Measurements from ENCODE around the gene TMEM38B. TPM values are rescaled to one million over a fixed set of nuclear protein-coding genes. Genes with fewer than 3 reads are reported as not detected.

Gene TMEM38B
- total RNA-seq, 1 experiment from 2014 or later: 22.6 TPM

DNA sequence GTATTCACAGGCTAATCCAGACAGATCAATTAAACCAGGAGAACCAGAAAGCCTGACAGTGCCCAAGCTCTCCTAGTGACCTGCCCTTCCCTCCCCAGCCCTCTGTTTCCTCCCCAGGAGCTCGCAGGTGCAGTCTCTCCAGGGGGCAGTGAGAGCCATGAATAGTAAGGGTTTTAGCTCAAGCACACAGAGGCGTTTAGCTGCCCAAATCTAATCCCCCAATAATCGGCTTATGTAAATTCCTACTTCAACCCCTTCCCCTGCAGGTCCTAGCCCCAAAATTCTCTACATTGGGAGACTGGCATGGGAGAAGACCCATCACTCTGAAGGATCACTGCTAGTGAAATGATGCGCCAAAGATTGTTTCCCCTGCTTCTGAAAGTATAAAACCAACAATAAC lies 42.5 kb upstream of the TMEM38B start:
- Histone ChIP-seq H3K36me3 (ENCODE audit: insufficient read depth, low read length, poor library complexity, severe bottlenecking) (no peaks in the 10 kb centered on the region), H3K4me1 (ENCODE audit: insufficient read depth, low read length, poor library complexity, severe bottlenecking) (no peaks in the 10 kb centered on the region), H3K27me3 (replicated peaks; ENCODE audit: insufficient read depth, low read depth, low read length, poor library complexity) (peaks cover 19% of the 10 kb centered on the region), H3K9me3 (ENCODE audit: low read depth, low read length, poor library complexity, severe bottlenecking) (no peaks in the 10 kb centered on the region), H3K4me3 (ENCODE audit: low read depth, low read length, poor library complexity, severe bottlenecking) (no peak overlapping the region), H3K27ac (ENCODE audit: low read depth, low read length, poor library complexity, severe bottlenecking) (no peak overlapping the region)
- no peak for DNase-seq (ENCODE audit: low spot score)
- ChIA-PET POLR2A (ENCODE audit: low non-redundant PET) (no interaction called here), CTCF (no interaction called here)
- intact Hi-C loops (cut with micrococcal nuclease; ENCODE audit: unreplicated experiment): no loop called here
- BruUV-seq (replicated peaks): no TSS peak
- TF ChIP-seq EZH2 (IDR thresholded peaks at IDR 0.05; ENCODE audit: borderline replicate concordance, low read depth, low read length, poor library complexity, severe bottlenecking) (no peak), CTCF (conservative IDR thresholded peaks at IDR 0.05; ENCODE audit: low read depth, low read length) (no peak)

DNA sequence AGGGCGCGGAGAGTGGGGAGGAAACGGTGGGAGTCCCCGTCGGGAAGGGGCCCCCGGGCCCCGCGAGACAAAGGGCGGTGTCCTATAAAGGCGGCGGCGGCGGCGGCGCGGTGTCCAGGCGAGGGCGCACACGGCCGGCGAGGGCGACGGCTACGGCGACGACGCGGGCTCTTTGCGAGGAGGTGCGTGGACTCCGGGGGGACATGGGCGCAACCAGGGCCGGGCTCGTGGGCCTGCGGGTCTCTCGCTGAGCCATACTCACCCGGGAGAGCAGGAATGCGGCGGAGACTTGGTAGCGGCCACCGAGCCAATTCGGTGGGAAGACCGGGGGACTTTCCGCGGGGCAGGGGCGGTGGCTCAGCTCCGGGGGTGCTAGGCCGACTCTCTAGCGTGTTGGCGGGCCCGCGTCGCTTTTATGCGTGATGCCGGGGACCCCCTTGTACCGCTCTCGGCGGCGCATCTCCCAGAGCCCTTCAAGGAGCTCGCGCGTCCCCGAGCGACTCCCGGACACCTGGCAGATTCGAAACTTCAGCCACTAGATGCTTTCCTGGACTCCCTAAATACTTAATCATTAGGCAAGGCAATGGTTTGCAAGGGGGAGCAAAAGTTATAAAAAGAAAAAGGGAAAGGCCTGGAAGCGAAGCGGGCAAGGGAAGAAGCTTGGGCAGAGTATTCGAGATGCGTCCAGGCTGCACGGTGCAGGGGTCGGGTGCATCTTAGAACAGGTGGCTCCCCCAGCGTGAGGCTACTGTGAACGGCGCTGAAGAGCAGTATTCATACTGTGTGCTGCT lies 38.0 kb upstream of the TMEM38B start:
- BruUV-seq (replicated peaks): no TSS peak

GRCh38 chr9:105658351-105658750 lies 36.0 kb upstream of the TMEM38B start:
- Histone ChIP-seq H3K4me1 (ENCODE audit: insufficient read depth, low read length, poor library complexity, severe bottlenecking) (no peaks in the 10 kb centered on the region), H3K27me3 (replicated peaks; ENCODE audit: insufficient read depth, low read depth, low read length, poor library complexity) (peaks cover 29% of the 10 kb centered on the region), H3K9me3 (ENCODE audit: low read depth, low read length, poor library complexity, severe bottlenecking) (no peaks in the 10 kb centered on the region), H3K27ac (ENCODE audit: low read depth, low read length, poor library complexity, severe bottlenecking) (no peak overlapping the region), H3K36me3 (ENCODE audit: insufficient read depth, low read length, poor library complexity, severe bottlenecking) (no peaks in the 10 kb centered on the region), H3K4me3 (ENCODE audit: low read depth, low read length, poor library complexity, severe bottlenecking) (no peak overlapping the region)
- TF ChIP-seq CTCF (conservative IDR thresholded peaks at IDR 0.05; ENCODE audit: low read depth, low read length) (no peak), EZH2 (IDR thresholded peaks at IDR 0.05; ENCODE audit: borderline replicate concordance, low read depth, low read length, poor library complexity, severe bottlenecking) (no peak)
- no peak for DNase-seq (ENCODE audit: low spot score)
- ChIA-PET POLR2A (ENCODE audit: low non-redundant PET) (no interaction called here), CTCF (no interaction called here)
- BruUV-seq (replicated peaks): no TSS peak
- intact Hi-C loops (cut with micrococcal nuclease; ENCODE audit: unreplicated experiment): no loop called here

More for the DNA sequence above, 38.0 kb upstream of the TMEM38B start:
- TF ChIP-seq EZH2 (IDR thresholded peaks at IDR 0.05; ENCODE audit: borderline replicate concordance, low read depth, low read length, poor library complexity, severe bottlenecking) (peak; percentile 74), CTCF (conservative IDR thresholded peaks at IDR 0.05; ENCODE audit: low read depth, low read length) (0 out of 2 replicates have a peak, but pooled peaks have one; percentile 27)
- Histone ChIP-seq H3K27me3 (replicated peaks; ENCODE audit: insufficient read depth, low read depth, low read length, poor library complexity) (peaks cover 29% of the 10 kb centered on the region), H3K36me3 (ENCODE audit: insufficient read depth, low read length, poor library complexity, severe bottlenecking) (no peaks in the 10 kb centered on the region), H3K27ac (ENCODE audit: low read depth, low read length, poor library complexity, severe bottlenecking) (no peak overlapping the region), H3K4me3 (ENCODE audit: low read depth, low read length, poor library complexity, severe bottlenecking) (peak overlapping the region; percentile 42), H3K4me1 (ENCODE audit: insufficient read depth, low read length, poor library complexity, severe bottlenecking) (no peaks in the 10 kb centered on the region), H3K9me3 (ENCODE audit: low read depth, low read length, poor library complexity, severe bottlenecking) (no peaks in the 10 kb centered on the region)
- ChIA-PET CTCF (interaction anchor here (0.6 kb wide), 1 partner anchor 529 kb away, joined by 3 read pairs; no protein-coding TSS in a partner anchor), POLR2A (ENCODE audit: low non-redundant PET) (no interaction called here)
- intact Hi-C loops (cut with micrococcal nuclease; ENCODE audit: unreplicated experiment): no loop called here
- peak; percentile 15 for DNase-seq (ENCODE audit: low spot score)
